Tibial artery (tissue), 4 donors: Measurements from ENCODE around the gene FTL.
A peak's percentile ranks its signal among the peaks of the same experiment; 100 is the strongest.
"Not testable (repeated sequence)": the region's sequence is repeated elsewhere in the genome, so short reads cannot be mapped to it uniquely, and the experiment has no call there.

Experiments used
- DNase-seq, 2 donors: peaks; one replicate each; pipeline ENCODE4 v3.0.0-alpha.2; 2019
- H3K27ac ChIP-seq, 2 donors: fragments of 200-600 bp; sonication (generic) in 1 of 2; 1 replicate in 1 of 2; 2 replicates in 1 of 2; pipeline ENCODE4 v1.5.1; 2018 to 2019; ENCODE audit warnings: mild to moderate bottlenecking in 1 of 2
- H3K27me3 ChIP-seq, 2 donors: fragments of 200-600 bp; sonication (generic) in 1 of 2; one replicate each; pipeline versions ENCODE4 v1.5.1 to v1.6.0; 2016 to 2019
- H3K36me3 ChIP-seq, 3 donors: fragments of 200-600 bp; sonication (generic) in 2 of 3; one replicate each; pipeline ENCODE4 v1.5.1; 2016 to 2019; ENCODE audit warnings: mild to moderate bottlenecking in 2 of 3
- H3K4me1 ChIP-seq, 4 donors: fragments of 200-600 bp; sonication (generic) in 2 of 4; 1 replicate in 3 of 4; 2 replicates in 1 of 4; pipeline ENCODE4 v1.5.1; 2016 to 2019
- H3K4me3 ChIP-seq, 2 donors: fragments of 200-600 bp; sonication (generic) in 1 of 2; 1 replicate in 1 of 2; 2 replicates in 1 of 2; pipeline ENCODE4 v1.5.1; 2018 to 2019; ENCODE audit warnings: mild to moderate bottlenecking in 2 of 2
- H3K9me3 ChIP-seq, 3 donors: fragments of 200-600 bp; sonication (generic) in 1 of 3; one replicate each; pipeline ENCODE4 v1.5.1; 2016 to 2019
- CTCF ChIP-seq, 2 experiments: fragments of 200-600 bp in 1 of 2; fragments of 450-650 bp in 1 of 2; IDR thresholded peaks; one replicate each; pipeline ENCODE4 v1.5.1; 2017 to 2019; ENCODE audit warnings: antibody characterized with exemption in 2 of 2, mild to moderate bottlenecking in 1 of 2, moderate library complexity in 1 of 2
- intact Hi-C: fragments of 100-400 bp; cut with DNase I; formaldehyde crosslinking; loops from one replicate; pipeline ENCODE4 v1.15.0; 2023; ENCODE audit warnings: low total_unique reads

FTL gene

GRCh38 chr19:48965040-48965805, at the start of gene FTL:
Gene FTL, plus strand, starts transcription at chr19:48965309. Its CDS starts 199 bp downstream, at chr19:48965508.
- peak within 1 kb of the TSS; percentile 88 to 97 for H3K27ac ChIP-seq
- TF ChIP-seq CTCF (IDR thresholded peaks at IDR 0.05): peak in 1 of 2 experiments; percentile 28
- intact Hi-C loops: loop anchor here (10.0 kb wide), 1 partner anchor 90 kb away; the partner anchor contains the start of gene PPP1R15A
- DNase-seq: peak; percentile 98 to 99
- H3K27me3 ChIP-seq: no peaks in the 10 kb centered on the region
- H3K9me3 ChIP-seq: no peaks in the 10 kb centered on the region
- peaks cover 0 to 61% (median 47%) of the 10 kb centered on the region in 4 donors for H3K4me1 ChIP-seq
- H3K36me3 ChIP-seq: peaks cover 32 to 49% (median 33%) of the 10 kb centered on the region in 3 donors
- H3K4me3 ChIP-seq: peak within 1 kb of the TSS; percentile 83 to 90

- Histone ChIP-seq H3K27ac (no peak overlapping the region), H3K4me3 (no peak overlapping the region), H3K4me1 (no peaks in the 10 kb centered on the region), H3K36me3 (peaks cover 78 to 100% (median 86%) of the 10 kb centered on the region in 3 donors), H3K27me3 (no peaks in the 10 kb centered on the region), H3K9me3 (no peaks in the 10 kb centered on the region)
- intact Hi-C loops: no loop called here
- no peak for DNase-seq
- TF ChIP-seq CTCF (IDR thresholded peaks at IDR 0.05): no peak
These were observed 49.4 kb upstream of the FTL start for GRCh38 chr19:48915757-48916156.

GRCh38 chr19:48918071-48918470, 47.0 kb upstream of the FTL start:
- TF ChIP-seq CTCF (IDR thresholded peaks at IDR 0.05): no peak
- no peak for DNase-seq
- Histone ChIP-seq H3K4me1 (no peaks in the 10 kb centered on the region), H3K36me3 (peaks cover 65 to 100% (median 87%) of the 10 kb centered on the region in 3 donors), H3K9me3 (no peaks in the 10 kb centered on the region), H3K4me3 (no peak overlapping the region), H3K27me3 (no peaks in the 10 kb centered on the region), H3K27ac (no peak overlapping the region)
- intact Hi-C loops: no loop called here

- Histone ChIP-seq H3K4me1 (no peaks in the 10 kb centered on the region), H3K4me3 (no peak overlapping the region), H3K36me3 (peaks cover 58 to 100% (median 86%) of the 10 kb centered on the region in 3 donors), H3K27me3 (no peaks in the 10 kb centered on the region), H3K27ac (no peak overlapping the region), H3K9me3 (no peaks in the 10 kb centered on the region)
- intact Hi-C loops: no loop called here
- no peak for DNase-seq
- no peak for TF ChIP-seq CTCF (IDR thresholded peaks at IDR 0.05)
These were observed 46.3 kb upstream of the FTL start for GRCh38 chr19:48918801-48919247.

- H3K9me3 ChIP-seq, H3K4me3 ChIP-seq, H3K27ac ChIP-seq, DNase-seq, intact Hi-C loops, H3K4me1 ChIP-seq, H3K27me3 ChIP-seq: not testable (repeated sequence)
- H3K36me3 ChIP-seq: peaks cover 53 to 98% (median 82%) of the 10 kb centered on the region in 3 donors
These were observed 45.8 kb upstream of the FTL start for GRCh38 chr19:48919271-48919670.

GRCh38 chr19:48920949-48921348, 44.2 kb upstream of the FTL start:
- Histone ChIP-seq H3K27ac (no peak overlapping the region), H3K27me3 (no peaks in the 10 kb centered on the region), H3K36me3 (peaks cover 37 to 81% (median 65%) of the 10 kb centered on the region in 3 donors), H3K4me3 (no peak overlapping the region), H3K9me3 (no peaks in the 10 kb centered on the region), H3K4me1 (no peaks in the 10 kb centered on the region)
- intact Hi-C loops: no loop called here
- no peak for DNase-seq
- TF ChIP-seq CTCF (IDR thresholded peaks at IDR 0.05): no peak
